NCI-H69 (cell line): ENCODE measurements around the gene CDH20.

Experiments
- DNase-seq: peaks from one replicate; lab custom pipeline; 2025; lab: John Stamatoyannopoulos, UW

CDH20 gene

GRCh38 chr18:61348230-61348629 is 15.0 kb downstream of the CDH20 start:
- peak; percentile 82 for DNase-seq

- DNase-seq = peak; percentile 64
Observed at GRCh38 chr18:61350578-61350977, 17.3 kb downstream of the CDH20 start.

GRCh38 chr18:61352059-61352458 is 18.8 kb downstream of the CDH20 start:
- DNase-seq = peak; percentile 48

- DNase-seq = no peak
Observed at GRCh38 chr18:61352611-61353010, 19.4 kb downstream of the CDH20 start.

DNA sequence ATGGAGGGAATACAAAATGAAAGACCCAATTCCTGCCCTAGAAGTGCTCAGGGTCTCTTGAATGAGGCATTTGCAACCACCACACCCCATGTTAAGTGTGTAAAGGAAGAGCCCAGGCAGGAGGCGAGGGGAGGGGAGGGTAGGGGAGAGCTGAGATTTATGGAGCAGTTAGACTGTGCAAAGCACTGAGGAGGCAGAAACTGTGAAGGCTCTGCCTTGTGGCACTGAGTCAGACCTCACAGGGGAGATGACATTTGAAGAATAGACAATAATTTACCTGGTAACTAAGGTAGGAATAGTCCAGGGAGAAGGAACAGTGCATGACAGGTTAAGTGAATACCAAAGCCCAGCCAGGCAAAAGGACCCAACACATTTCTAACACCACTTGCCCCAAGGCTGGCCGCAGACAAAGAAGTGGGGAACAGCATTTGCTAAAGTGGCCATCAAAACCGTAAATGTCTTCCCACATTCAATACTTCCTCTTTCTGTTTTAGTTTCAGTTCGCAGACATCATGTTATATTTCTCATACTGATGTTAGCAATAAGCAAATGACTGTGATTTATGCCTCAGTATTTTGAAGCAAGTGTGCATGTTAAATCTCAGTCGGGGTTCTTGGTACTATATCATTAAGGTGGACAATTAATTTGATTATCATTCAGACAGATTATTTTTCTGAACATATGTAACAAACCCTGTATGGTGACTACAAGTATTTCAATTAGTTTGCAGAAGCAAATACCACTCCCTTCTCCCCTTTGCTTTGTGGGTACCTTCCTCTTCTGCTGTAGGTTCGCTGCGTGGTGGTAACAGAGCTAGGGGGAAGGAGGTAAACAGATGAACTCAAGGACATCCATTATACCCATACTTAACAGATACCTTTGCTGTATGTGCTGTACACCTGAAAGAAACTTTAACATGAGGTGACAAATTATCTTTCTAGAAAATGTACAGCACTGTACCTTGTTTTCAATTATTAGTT is 27.5 kb downstream of the CDH20 start:
- DNase-seq = peak; percentile 93

GRCh38 chr18:61362511-61362910 is 29.3 kb downstream of the CDH20 start:
- DNase-seq = no peak

DNA sequence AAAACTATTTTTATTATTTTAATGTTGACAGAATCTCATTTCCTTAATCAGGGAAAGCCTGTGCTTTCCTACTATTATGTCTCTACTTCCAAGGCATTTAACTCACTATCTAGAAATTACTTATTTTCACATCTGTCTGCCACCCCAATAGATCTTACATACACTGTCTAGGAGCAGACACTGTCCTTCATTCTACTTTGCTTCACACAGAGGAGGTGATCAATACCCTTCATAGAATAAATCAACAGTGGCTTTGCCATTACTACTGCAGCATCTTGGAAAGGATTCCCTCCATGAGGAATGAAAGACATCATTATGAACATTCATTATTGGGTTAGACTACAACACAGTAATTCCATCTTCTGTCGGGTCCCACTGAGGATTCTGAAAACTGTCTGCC is 31.7 kb downstream of the CDH20 start:
- no peak for DNase-seq

GRCh38 chr18:61368001-61368400 is 34.8 kb downstream of the CDH20 start:
- DNase-seq = peak; percentile 68

DNA sequence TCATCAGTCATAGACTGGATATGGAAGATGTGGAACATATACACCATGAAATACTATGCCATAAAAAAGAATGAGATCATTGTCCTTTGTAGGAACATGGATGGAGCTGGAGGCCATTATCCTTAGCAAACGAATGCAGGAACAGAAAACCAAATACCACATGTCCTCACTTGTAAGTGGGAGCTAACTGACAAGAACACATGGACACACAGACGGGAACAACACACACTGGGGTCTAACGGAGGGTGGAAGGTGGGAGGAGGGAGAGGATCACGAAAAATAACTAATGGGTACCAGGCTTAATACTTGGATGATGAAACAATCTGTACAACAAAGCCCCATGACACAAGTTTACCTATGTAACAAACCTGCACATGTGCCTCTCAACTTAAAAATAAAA is 36.4 kb downstream of the CDH20 start:
- peak; percentile 78 for DNase-seq

GRCh38 chr18:61371111-61371510 is 37.9 kb downstream of the CDH20 start:
- peak; percentile 98 for DNase-seq

- DNase-seq = peak; percentile 50
Observed at GRCh38 chr18:61379827-61380226, 46.6 kb downstream of the CDH20 start.

DNA sequence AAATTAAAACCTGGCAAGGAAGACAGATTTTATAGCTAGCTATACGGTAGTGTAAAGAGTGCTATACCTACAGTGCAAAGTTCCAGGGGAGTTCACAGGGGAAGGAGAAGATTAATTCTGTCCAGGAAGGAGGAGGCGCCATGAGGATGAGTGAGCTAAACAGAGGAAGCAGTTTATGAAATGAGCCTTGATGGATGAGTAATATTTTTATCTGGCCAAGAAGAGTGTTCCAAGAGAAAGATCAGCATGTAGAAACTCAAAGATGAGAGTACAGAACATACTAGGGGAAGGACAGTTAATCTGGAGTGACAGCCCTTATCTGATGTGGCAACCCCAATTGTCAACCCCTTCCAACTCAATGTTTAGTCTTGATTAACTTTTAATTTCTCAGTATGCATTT is 54.8 kb downstream of the CDH20 start:
- no peak for DNase-seq

- no peak for DNase-seq
Observed at GRCh38 chr18:61394983-61395382, 61.8 kb downstream of the CDH20 start.

GRCh38 chr18:61397222-61397621 is 64.0 kb downstream of the CDH20 start:
- no peak for DNase-seq

DNA sequence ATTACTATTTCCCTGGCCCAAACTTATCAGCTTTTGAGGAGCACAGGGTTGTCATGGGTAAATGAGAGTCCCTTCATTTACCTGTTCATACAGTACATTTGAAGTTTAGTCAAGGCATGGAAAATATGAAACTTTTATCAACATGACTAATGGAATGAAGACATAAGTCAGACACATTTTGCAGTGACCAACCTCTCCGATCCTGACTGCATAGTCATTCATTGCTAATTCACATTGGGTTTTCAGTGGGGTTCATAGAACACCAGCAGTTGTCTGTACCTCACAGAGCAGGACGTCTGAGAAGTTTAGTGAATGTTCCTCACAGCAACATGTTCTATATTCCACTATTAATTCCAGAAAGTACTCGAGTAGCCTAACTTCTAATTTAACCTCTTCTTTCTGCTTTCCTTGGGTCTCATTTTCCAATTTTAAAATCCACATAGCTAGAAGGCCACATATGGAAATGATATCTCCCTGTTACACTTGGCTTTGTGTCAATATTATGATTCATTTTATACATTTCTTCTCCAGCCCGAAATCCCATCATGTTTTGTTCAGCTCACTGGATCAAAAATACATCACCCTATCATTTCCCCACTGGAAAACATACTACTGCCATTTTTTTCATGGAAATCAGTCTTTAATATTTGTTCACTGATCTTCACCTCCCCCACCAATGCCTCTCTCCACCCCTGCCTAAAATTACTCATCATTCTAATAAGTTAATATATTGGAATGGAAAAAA is 65.9 kb downstream of the CDH20 start:
- no peak for DNase-seq

DNA sequence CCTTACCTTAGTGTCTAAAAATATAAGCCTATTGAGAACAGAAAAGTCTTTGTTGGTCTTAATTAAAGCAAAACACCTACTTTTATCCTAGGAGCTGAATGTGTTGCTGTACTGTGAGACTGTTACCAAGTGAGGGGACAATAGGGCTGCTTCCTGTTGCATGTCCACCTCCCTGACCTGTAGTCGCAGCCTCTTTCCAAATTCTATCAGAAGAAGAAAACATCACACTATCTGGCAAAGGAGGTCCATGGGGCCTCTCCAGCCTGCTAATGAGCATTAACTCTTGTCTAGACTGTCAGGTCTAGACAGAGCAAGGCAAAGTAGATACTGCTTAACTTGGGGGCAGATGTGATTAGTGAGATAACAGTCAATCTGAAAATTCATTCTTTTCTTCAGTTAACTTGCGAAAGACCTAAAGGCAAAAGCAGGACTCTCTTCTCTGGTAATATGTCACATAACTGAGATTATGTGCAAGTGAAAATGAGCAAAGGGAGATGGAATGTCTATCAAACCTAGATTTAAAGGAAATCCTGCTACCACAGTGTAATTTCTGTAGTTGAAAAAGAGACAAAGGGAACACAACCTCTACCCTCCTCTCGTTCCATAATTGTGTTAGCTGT is 66.9 kb downstream of the CDH20 start:
- DNase-seq = peak; percentile 40

GRCh38 chr18:61400716-61401115 is 67.5 kb downstream of the CDH20 start:
- no peak for DNase-seq

- no peak for DNase-seq
Observed at GRCh38 chr18:61402726-61403125, 69.5 kb downstream of the CDH20 start.

GRCh38 chr18:61413396-61413795 is 80.2 kb downstream of the CDH20 start:
- DNase-seq = no peak

GRCh38 chr18:61414086-61414485 is 80.9 kb downstream of the CDH20 start:
- DNase-seq = no peak

GRCh38 chr18:61419763-61420162 is 86.5 kb downstream of the CDH20 start:
- DNase-seq = no peak

GRCh38 chr18:61420218-61420885 is 87.1 kb downstream of the CDH20 start:
- DNase-seq = no peak
